Fibroblast of peridontal ligament (primary cell): ENCODE results near the gene PLSCR1.
A peak's percentile ranks its signal among the peaks of the same experiment; 100 is the strongest.

Source experiments
- DNase-seq: peaks from one replicate; pipeline ENCODE4 v3.0.0-alpha.2; 2010; ENCODE audit errors: extremely low read depth

PLSCR1 gene

GRCh38 chr3:146544002-146544928 lies at the start of gene PLSCR1:
TSS of gene PLSCR1 (minus strand) at chr3:146544607. CDS start at chr3:146536552, 8,055 bp downstream.
- peak; percentile 93 for DNase-seq

GRCh38 chr3:146593776-146594175 lies 49.4 kb upstream of the PLSCR1 start:
- DNase-seq, result no peak

- DNase-seq, result peak; percentile 23
These were observed 46.1 kb upstream of the PLSCR1 start for GRCh38 chr3:146590521-146590920.

GRCh38 chr3:146589899-146590508 lies 45.6 kb upstream of the PLSCR1 start:
- DNase-seq, result peak; percentile 78

GRCh38 chr3:146585156-146585555 lies 40.7 kb upstream of the PLSCR1 start:
- DNase-seq, result no peak

GRCh38 chr3:146581951-146582467 lies 37.6 kb upstream of the PLSCR1 start:
- DNase-seq, result no peak

GRCh38 chr3:146581080-146581601 lies 36.7 kb upstream of the PLSCR1 start:
- no peak for DNase-seq

- peak; percentile 85 for DNase-seq
These were observed 33.3 kb upstream of the PLSCR1 start for GRCh38 chr3:146577662-146578061.

- no peak for DNase-seq
These were observed 31.2 kb upstream of the PLSCR1 start for GRCh38 chr3:146575636-146576035.

- DNase-seq, result no peak
These were observed 29.8 kb upstream of the PLSCR1 start for GRCh38 chr3:146574173-146574572.

GRCh38 chr3:146569314-146569713 lies 24.9 kb upstream of the PLSCR1 start:
- DNase-seq, result no peak

- DNase-seq, result no peak
These were observed 21.7 kb upstream of the PLSCR1 start for GRCh38 chr3:146566138-146566537.

- DNase-seq, result no peak
These were observed 17.5 kb upstream of the PLSCR1 start for GRCh38 chr3:146561879-146562278.

- DNase-seq, result no peak
These were observed 17.1 kb upstream of the PLSCR1 start for GRCh38 chr3:146561463-146561862.

- DNase-seq, result no peak
These were observed 16.3 kb upstream of the PLSCR1 start for GRCh38 chr3:146560678-146561077.

GRCh38 chr3:146559388-146559787 lies 15.0 kb upstream of the PLSCR1 start:
- DNase-seq, result no peak

GRCh38 chr3:146558781-146559180 lies 14.4 kb upstream of the PLSCR1 start:
- no peak for DNase-seq

GRCh38 chr3:146557745-146558144 lies 13.3 kb upstream of the PLSCR1 start:
- DNase-seq, result no peak

- DNase-seq, result no peak
These were observed 10.9 kb upstream of the PLSCR1 start for GRCh38 chr3:146555311-146555710.

- DNase-seq, result peak; percentile 40
These were observed 9.8 kb upstream of the PLSCR1 start for GRCh38 chr3:146554151-146554760.

- DNase-seq, result peak; percentile 90
These were observed 6.5 kb upstream of the PLSCR1 start for GRCh38 chr3:146550743-146551510.
